HEK293 (cell line): ENCODE results near the gene BPIFB4.

Experiments
- CTCF ChIA-PET: fragments of 350-600 bp; formaldehyde crosslinking; extraction: SDS; loops from one replicate; lab custom pipeline; 2021; ENCODE audit warnings: antibody characterized with exemption; lab: Yijun Ruan, JAX
- POLR2A ChIA-PET: fragments of 300-600 bp; formaldehyde crosslinking; extraction: SDS; loops from one replicate; lab custom pipeline; 2020; ENCODE audit warnings: antibody characterized with exemption, inconsistent platforms; lab: Yijun Ruan, JAX
- H3K27ac ChIP-seq: fragments of 200-500 bp; sonication (Bioruptor generic); 2 replicates; pipeline ENCODE4 v1.5.1; 2014; ENCODE audit warnings: low read depth, low read length, control low read depth, inconsistent platforms; ENCODE audit errors: extremely low read depth
- H3K36me3 ChIP-seq, 2 experiments: fragments of 200-500 bp in 1 of 2; sonication (Bioruptor generic) in 1 of 2; 1 replicate in 1 of 2; 2 replicates in 1 of 2; pipeline ENCODE4 v1.5.1; 2014 to 2017; ENCODE audit warnings: inconsistent platforms in 2 of 2, low read length in 2 of 2; ENCODE audit not compliant: control insufficient read depth in 2 of 2, insufficient read depth in 1 of 2
- H3K4me1 ChIP-seq: fragments of 200-500 bp; sonication (Bioruptor generic); 2 replicates; pipeline ENCODE4 v1.5.1; 2014; ENCODE audit warnings: mild to moderate bottlenecking, low read length, inconsistent platforms; ENCODE audit not compliant: control insufficient read depth, insufficient read depth
- H3K4me3 ChIP-seq: 2 replicates; pipeline ENCODE4 v1.5.1; 2011; ENCODE audit warnings: low read depth, mild to moderate bottlenecking, control low read depth, low read length, moderate library complexity
- H3K9me3 ChIP-seq: fragments of 200-500 bp; sonication (Bioruptor generic); 2 replicates; pipeline ENCODE4 v1.5.1; 2014; ENCODE audit warnings: low read depth, low read length, inconsistent platforms; ENCODE audit not compliant: control insufficient read depth, insufficient read depth
- EGR2 ChIP-seq: fragments of 450-650 bp; formaldehyde crosslinking; IDR thresholded peaks from 2 replicates; pipeline ENCODE4 v1.5.1; 2016; ENCODE audit warnings: low read depth, missing biosample characterization, missing genetic modification characterization
- GLIS2 ChIP-seq: fragments of 450-650 bp; formaldehyde crosslinking; IDR thresholded peaks from 2 replicates; pipeline ENCODE4 v1.5.1; 2016; ENCODE audit warnings: missing biosample characterization, missing genetic modification characterization
- KLF1 ChIP-seq: fragments of 450-650 bp; formaldehyde crosslinking; IDR thresholded peaks from 2 replicates; pipeline ENCODE4 v1.5.1; 2016; ENCODE audit warnings: missing biosample characterization, missing genetic modification characterization
- KLF10 ChIP-seq: fragments of 450-650 bp; IDR thresholded peaks from 2 replicates; pipeline ENCODE4 v1.5.1; 2018; ENCODE audit warnings: missing biosample characterization, mild to moderate bottlenecking, missing genetic modification characterization
- KLF8 ChIP-seq: fragments of 450-650 bp; formaldehyde crosslinking; IDR thresholded peaks from 2 replicates; pipeline ENCODE4 v1.5.1; 2016; ENCODE audit warnings: missing biosample characterization, missing genetic modification characterization
- KLF9 ChIP-seq: fragments of 450-650 bp; formaldehyde crosslinking; IDR thresholded peaks from 2 replicates; pipeline ENCODE4 v1.5.1; 2016; ENCODE audit warnings: missing biosample characterization, missing genetic modification characterization, low read depth
- SALL2 ChIP-seq: fragments of 450-650 bp; formaldehyde crosslinking; IDR thresholded peaks from 2 replicates; pipeline ENCODE4 v1.5.0; 2017; ENCODE audit warnings: missing biosample characterization, mild to moderate bottlenecking, missing genetic modification characterization, borderline replicate concordance
- YY2 ChIP-seq: fragments of 450-650 bp; formaldehyde crosslinking; IDR thresholded peaks from 2 replicates; pipeline ENCODE4 v1.5.1; 2016; ENCODE audit warnings: missing biosample characterization, missing genetic modification characterization
- ZBTB17 ChIP-seq: fragments of 450-650 bp; formaldehyde crosslinking; IDR thresholded peaks from 2 replicates; pipeline ENCODE4 v1.5.1; 2016; ENCODE audit warnings: missing biosample characterization, missing genetic modification characterization
- ZBTB7A ChIP-seq: fragments of 450-650 bp; formaldehyde crosslinking; IDR thresholded peaks from 2 replicates; pipeline ENCODE4 v1.5.1; 2016; ENCODE audit warnings: low read depth, missing biosample characterization, missing genetic modification characterization
- ZFHX2 ChIP-seq: fragments of 450-650 bp; formaldehyde crosslinking; conservative IDR thresholded peaks from 2 replicates; pipeline ENCODE4 v1.5.1; 2016; ENCODE audit warnings: missing biosample characterization, missing genetic modification characterization
- ZNF114 ChIP-seq: fragments of 450-650 bp; formaldehyde crosslinking; IDR thresholded peaks from 2 replicates; pipeline ENCODE4 v1.5.0; 2017; ENCODE audit warnings: missing biosample characterization, missing genetic modification characterization
- ZNF132 ChIP-seq: fragments of 450-650 bp; formaldehyde crosslinking; IDR thresholded peaks from 2 replicates; pipeline ENCODE4 v1.5.1; 2017; ENCODE audit warnings: missing biosample characterization, missing genetic modification characterization, borderline replicate concordance
- ZNF184 ChIP-seq: fragments of 450-650 bp; IDR thresholded peaks from 2 replicates; pipeline ENCODE4 v1.5.1; 2018; ENCODE audit warnings: missing biosample characterization, mild to moderate bottlenecking, missing genetic modification characterization
- ZNF211 ChIP-seq: fragments of 450-650 bp; formaldehyde crosslinking; IDR thresholded peaks from 2 replicates; pipeline ENCODE4 v1.5.1; 2016; ENCODE audit warnings: low read depth, missing biosample characterization, missing genetic modification characterization
- ZNF23 ChIP-seq: fragments of 450-650 bp; formaldehyde crosslinking; IDR thresholded peaks from 2 replicates; pipeline ENCODE4 v1.5.1; 2016; ENCODE audit warnings: missing biosample characterization, missing genetic modification characterization, borderline replicate concordance
- ZNF292 ChIP-seq: fragments of 450-650 bp; formaldehyde crosslinking; IDR thresholded peaks from 2 replicates; pipeline ENCODE4 v1.5.1; 2016; ENCODE audit warnings: low read depth, missing biosample characterization, missing genetic modification characterization, borderline replicate concordance
- ZNF311 ChIP-seq: fragments of 450-650 bp; formaldehyde crosslinking; IDR thresholded peaks from 2 replicates; pipeline ENCODE4 v1.5.1; 2017; ENCODE audit warnings: missing biosample characterization, missing genetic modification characterization, borderline replicate concordance
- ZNF324 ChIP-seq: fragments of 450-650 bp; formaldehyde crosslinking; IDR thresholded peaks from 2 replicates; pipeline ENCODE4 v1.5.1; 2016; ENCODE audit warnings: missing biosample characterization, missing genetic modification characterization
- ZNF366 ChIP-seq: fragments of 450-650 bp; formaldehyde crosslinking; conservative IDR thresholded peaks from 2 replicates; pipeline ENCODE4 v1.5.1; 2016; ENCODE audit warnings: missing biosample characterization, missing genetic modification characterization
- ZNF391 ChIP-seq: fragments of 450-650 bp; formaldehyde crosslinking; IDR thresholded peaks from 2 replicates; pipeline ENCODE4 v1.5.1; 2016; ENCODE audit warnings: low read depth, missing biosample characterization, missing genetic modification characterization, borderline replicate concordance
- ZNF514 ChIP-seq: fragments of 450-650 bp; formaldehyde crosslinking; IDR thresholded peaks from 2 replicates; pipeline ENCODE4 v1.5.1; 2016; ENCODE audit warnings: missing biosample characterization, missing genetic modification characterization
- ZNF658 ChIP-seq: fragments of 450-650 bp; formaldehyde crosslinking; IDR thresholded peaks from 2 replicates; pipeline ENCODE4; 2016; ENCODE audit warnings: missing biosample characterization, missing genetic modification characterization
- ZNF677 ChIP-seq: fragments of 450-650 bp; IDR thresholded peaks from 2 replicates; pipeline ENCODE4 v1.5.0; 2018; ENCODE audit warnings: missing biosample characterization, mild to moderate bottlenecking, missing genetic modification characterization, moderate library complexity
- ZSCAN30 ChIP-seq: fragments of 450-650 bp; IDR thresholded peaks from 2 replicates; pipeline ENCODE4 v1.5.1; 2018; ENCODE audit warnings: missing biosample characterization, mild to moderate bottlenecking, missing genetic modification characterization, moderate library complexity
- TF ChIP-seq, protein P1 (sequence below): fragments of 450-650 bp; formaldehyde crosslinking; IDR thresholded peaks from 2 replicates; pipeline ENCODE4 v1.5.1; 2016; ENCODE audit warnings: missing biosample characterization, missing genetic modification characterization
- TF ChIP-seq, protein P2 (sequence below): fragments of 450-650 bp; formaldehyde crosslinking; IDR thresholded peaks from 2 replicates; pipeline ENCODE4 v1.5.1; 2016; ENCODE audit warnings: missing biosample characterization, missing genetic modification characterization
- TF ChIP-seq, protein P3 (sequence below): fragments of 450-650 bp; formaldehyde crosslinking; IDR thresholded peaks from 2 replicates; pipeline ENCODE4 v1.5.1; 2016; ENCODE audit warnings: missing biosample characterization, missing genetic modification characterization

The BPIFB4 gene

DNA sequence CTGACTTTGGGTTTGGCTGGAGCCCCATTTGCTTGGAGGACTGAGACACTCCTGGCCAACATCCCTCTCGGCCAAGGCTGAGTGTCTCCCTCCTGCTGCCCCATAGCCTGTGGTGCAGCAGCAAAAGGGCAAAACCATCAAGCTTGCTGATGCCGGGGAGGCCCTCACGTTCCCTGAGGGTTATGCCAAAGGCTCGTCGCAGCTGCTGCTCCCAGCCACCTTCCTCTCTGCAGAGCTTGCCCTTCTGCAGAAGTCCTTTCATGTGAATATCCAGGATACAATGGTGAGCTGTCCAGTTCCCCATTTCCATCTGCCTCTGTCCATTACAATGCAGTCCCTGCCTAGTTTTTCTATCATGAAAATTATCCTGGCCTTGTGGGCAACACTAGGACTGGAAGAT lies 42.0 kb upstream of the BPIFB4 start (continued):
- TF ChIP-seq, protein P1, sequence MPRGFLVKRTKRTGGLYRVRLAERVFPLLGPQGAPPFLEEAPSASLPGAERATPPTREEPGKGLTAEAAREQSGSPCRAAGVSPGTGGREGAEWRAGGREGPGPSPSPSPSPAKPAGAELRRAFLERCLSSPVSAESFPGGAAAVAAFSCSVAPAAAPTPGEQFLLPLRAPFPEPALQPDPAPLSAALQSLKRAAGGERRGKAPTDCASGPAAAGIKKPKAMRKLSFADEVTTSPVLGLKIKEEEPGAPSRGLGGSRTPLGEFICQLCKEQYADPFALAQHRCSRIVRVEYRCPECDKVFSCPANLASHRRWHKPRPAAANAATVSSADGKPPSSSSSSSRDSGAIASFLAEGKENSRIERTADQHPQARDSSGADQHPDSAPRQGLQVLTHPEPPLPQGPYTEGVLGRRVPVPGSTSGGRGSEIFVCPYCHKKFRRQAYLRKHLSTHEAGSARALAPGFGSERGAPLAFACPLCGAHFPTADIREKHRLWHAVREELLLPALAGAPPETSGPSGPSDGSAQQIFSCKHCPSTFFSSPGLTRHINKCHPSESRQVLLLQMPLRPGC (tag by site-specific recombination) = no peak
- TF ChIP-seq ZNF292 (tag by site-specific recombination) (no peak), ZNF658 (tag by site-specific recombination) (no peak)
- TF ChIP-seq, protein P2, sequence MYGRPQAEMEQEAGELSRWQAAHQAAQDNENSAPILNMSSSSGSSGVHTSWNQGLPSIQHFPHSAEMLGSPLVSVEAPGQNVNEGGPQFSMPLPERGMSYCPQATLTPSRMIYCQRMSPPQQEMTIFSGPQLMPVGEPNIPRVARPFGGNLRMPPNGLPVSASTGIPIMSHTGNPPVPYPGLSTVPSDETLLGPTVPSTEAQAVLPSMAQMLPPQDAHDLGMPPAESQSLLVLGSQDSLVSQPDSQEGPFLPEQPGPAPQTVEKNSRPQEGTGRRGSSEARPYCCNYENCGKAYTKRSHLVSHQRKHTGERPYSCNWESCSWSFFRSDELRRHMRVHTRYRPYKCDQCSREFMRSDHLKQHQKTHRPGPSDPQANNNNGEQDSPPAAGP (tag by site-specific recombination) = no peak

DNA sequence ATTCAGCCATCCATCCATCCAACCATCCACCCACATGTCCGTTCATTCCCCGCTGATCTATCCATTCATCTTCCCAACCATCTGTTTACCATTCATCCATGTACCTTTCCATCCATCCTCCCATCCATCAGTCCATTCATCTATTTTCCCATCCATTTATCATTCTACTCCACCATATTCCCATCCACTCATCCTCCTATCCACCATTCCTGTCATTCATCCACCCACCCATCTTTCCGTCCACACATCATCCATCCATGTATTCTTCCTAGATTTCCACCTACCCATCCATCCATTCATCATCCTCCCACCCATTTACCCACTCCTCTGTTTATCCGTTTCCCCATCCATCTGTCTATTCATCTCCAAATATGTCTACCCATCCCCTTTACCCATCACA lies 41.2 kb upstream of the BPIFB4 start:
- ChIA-PET CTCF (no interaction called here), POLR2A (no interaction called here)
- H3K36me3 ChIP-seq = no peaks in the 10 kb centered on the region
- TF ChIP-seq ZNF114 (no peak), ZNF211 (tag by site-specific recombination) (no peak), ZNF132 (tag by site-specific recombination) (no peak), ZSCAN30 (no peak), ZBTB17 (peak; percentile 66; the same call in 1 of the 2 replicates), KLF10 (tag by site-specific recombination) (no peak), SALL2 (no peak), KLF1 (no peak), EGR2 (tag by site-specific recombination) (peak; percentile 85), GLIS2 (no peak), ZNF514 (tag by site-specific recombination) (no peak), ZNF311 (peak; percentile 9; the same call in 1 of the 2 replicates), ZNF184 (tag by site-specific recombination) (no peak), YY2 (tag by site-specific recombination) (no peak), ZFHX2 (tag by site-specific recombination) (peak; percentile 47), ZNF391 (no peak), ZNF23 (tag by site-specific recombination) (no peak), ZNF366 (peak; percentile 71), ZNF324 (no peak), ZBTB7A (tag by site-specific recombination) (no peak)
- TF ChIP-seq, protein P2 (tag by site-specific recombination) = no peak
- H3K4me3 ChIP-seq = no peak overlapping the region
- no peak overlapping the region for H3K27ac ChIP-seq
- no peaks in the 10 kb centered on the region for H3K4me1 ChIP-seq
- no peaks in the 10 kb centered on the region for H3K9me3 ChIP-seq

DNA sequence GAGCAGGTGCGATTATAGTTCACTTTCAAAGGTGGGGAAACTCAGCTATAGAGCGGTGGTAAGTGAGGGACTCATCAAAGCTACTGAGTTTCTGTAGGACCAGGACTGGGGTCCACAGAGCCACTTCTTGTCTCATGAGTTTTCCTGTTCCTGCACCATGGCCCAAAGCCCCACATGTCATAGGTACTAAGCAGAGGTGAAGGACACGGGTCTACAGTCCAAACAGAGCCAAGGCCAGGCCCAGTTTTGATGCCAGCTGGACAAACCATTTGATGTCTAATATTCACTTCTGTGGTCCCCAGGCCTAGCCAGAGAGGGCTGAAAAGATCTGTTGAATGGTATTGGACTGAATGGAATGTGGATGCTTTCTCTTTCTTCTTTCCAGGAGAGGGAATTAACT lies 37.0 kb upstream of the BPIFB4 start:
- no peaks in the 10 kb centered on the region for H3K36me3 ChIP-seq
- H3K4me1 ChIP-seq = no peaks in the 10 kb centered on the region
- no peak overlapping the region for H3K27ac ChIP-seq
- no peaks in the 10 kb centered on the region for H3K9me3 ChIP-seq
- ChIA-PET CTCF (interaction anchor here (0.5 to 1.2 kb wide), 4 partner anchors 13 to 250 kb away, joined by 3 to 4 read pairs (median 3); no protein-coding TSS in a partner anchor), POLR2A (no interaction called here)
- H3K4me3 ChIP-seq = no peak overlapping the region
- TF ChIP-seq, protein P3, sequence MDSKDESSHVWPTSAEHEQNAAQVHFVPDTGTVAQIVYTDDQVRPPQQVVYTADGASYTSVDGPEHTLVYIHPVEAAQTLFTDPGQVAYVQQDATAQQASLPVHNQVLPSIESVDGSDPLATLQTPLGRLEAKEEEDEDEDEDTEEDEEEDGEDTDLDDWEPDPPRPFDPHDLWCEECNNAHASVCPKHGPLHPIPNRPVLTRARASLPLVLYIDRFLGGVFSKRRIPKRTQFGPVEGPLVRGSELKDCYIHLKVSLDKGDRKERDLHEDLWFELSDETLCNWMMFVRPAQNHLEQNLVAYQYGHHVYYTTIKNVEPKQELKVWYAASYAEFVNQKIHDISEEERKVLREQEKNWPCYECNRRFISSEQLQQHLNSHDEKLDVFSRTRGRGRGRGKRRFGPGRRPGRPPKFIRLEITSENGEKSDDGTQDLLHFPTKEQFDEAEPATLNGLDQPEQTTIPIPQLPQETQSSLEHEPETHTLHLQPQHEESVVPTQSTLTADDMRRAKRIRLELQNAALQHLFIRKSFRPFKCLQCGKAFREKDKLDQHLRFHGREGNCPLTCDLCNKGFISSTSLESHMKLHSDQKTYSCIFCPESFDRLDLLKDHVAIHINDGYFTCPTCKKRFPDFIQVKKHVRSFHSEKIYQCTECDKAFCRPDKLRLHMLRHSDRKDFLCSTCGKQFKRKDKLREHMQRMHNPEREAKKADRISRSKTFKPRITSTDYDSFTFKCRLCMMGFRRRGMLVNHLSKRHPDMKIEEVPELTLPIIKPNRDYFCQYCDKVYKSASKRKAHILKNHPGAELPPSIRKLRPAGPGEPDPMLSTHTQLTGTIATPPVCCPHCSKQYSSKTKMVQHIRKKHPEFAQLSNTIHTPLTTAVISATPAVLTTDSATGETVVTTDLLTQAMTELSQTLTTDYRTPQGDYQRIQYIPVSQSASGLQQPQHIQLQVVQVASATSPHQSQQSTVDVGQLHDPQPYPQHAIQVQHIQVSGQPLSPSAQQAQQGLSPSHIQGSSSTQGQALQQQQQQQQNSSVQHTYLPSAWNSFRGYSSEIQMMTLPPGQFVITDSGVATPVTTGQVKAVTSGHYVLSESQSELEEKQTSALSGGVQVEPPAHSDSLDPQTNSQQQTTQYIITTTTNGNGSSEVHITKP (tag by site-specific recombination) = no peak
- TF ChIP-seq KLF9 (tag by site-specific recombination) (no peak), ZNF677 (tag by site-specific recombination) (no peak), KLF8 (no peak), ZBTB7A (tag by site-specific recombination) (no peak), ZNF391 (no peak)
